Skeletal muscle tissue (tissue), 4 donors: ENCODE results near the gene RAPSN. TPM values are rescaled to one million over a fixed set of nuclear protein-coding genes. Genes with fewer than 3 reads are reported as not detected.

ENCODE experiments used
- H3K27ac ChIP-seq: one replicate; pipeline ENCODE4 v1.7.0; 2013; ENCODE audit warnings: mild to moderate bottlenecking, low read depth, low read length, inconsistent platforms
- H3K27me3 ChIP-seq, 3 donors: one replicate each; pipeline ENCODE4 v1.7.0; 2013; ENCODE audit warnings: low read length in 3 of 3; ENCODE audit not compliant: control insufficient read depth in 3 of 3, insufficient read depth in 3 of 3
- H3K36me3 ChIP-seq, 3 donors: one replicate each; pipeline ENCODE4 v1.7.0; 2013; ENCODE audit warnings: low read length in 3 of 3; ENCODE audit not compliant: control insufficient read depth in 3 of 3, insufficient read depth in 3 of 3
- H3K4me1 ChIP-seq, 3 donors: one replicate each; pipeline ENCODE4 v1.7.0; 2013; ENCODE audit warnings: low read length in 3 of 3, mild to moderate bottlenecking in 3 of 3; ENCODE audit not compliant: control insufficient read depth in 3 of 3, insufficient read depth in 3 of 3
- H3K4me3 ChIP-seq, 3 donors: one replicate each; pipeline ENCODE4 v1.7.0; 2013; ENCODE audit warnings: low read length in 3 of 3
- H3K9ac ChIP-seq, 3 donors: one replicate each; pipeline ENCODE4 v1.7.0; 2013; ENCODE audit warnings: low read length in 3 of 3, mild to moderate bottlenecking in 3 of 3, moderate library complexity in 2 of 3, low read depth in 1 of 3
- H3K9me3 ChIP-seq, 3 donors: one replicate each; pipeline ENCODE4 v1.7.0; 2013; ENCODE audit warnings: low read length in 3 of 3; ENCODE audit not compliant: control insufficient read depth in 3 of 3
- total RNA-seq: library from RNA; depleted of rRNA; stranded (reverse); fragments of >200 nt; gene quantifications from one replicate; pipeline ENCODE4 v1.2.3, GENCODE V29; 2014
- donor health status: Osteomylitis.

RAPSN gene
- total RNA-seq, 1 donor from 2014 or later, result 44.9 TPM

GRCh38 chr11:47411884-47412746 lies 36.8 kb downstream of the RAPSN start:
- Histone ChIP-seq H3K36me3 (peaks cover 21 to 33% (median 24%) of the 10 kb centered on the region in 3 donors), H3K4me1 (peaks cover 49 to 67% (median 61%) of the 10 kb centered on the region in 3 donors), H3K9ac (no peak overlapping the region), H3K27ac (no peak overlapping the region), H3K9me3 (no peaks in the 10 kb centered on the region), H3K27me3 (no peaks in the 10 kb centered on the region), H3K4me3 (no peak overlapping the region)

GRCh38 chr11:47410370-47411264 lies 38.3 kb downstream of the RAPSN start:
- Histone ChIP-seq H3K27me3 (no peaks in the 10 kb centered on the region), H3K9ac (peak overlapping the region; percentile 57 to 93 (median 93)), H3K4me1 (peaks cover 42 to 57% (median 52%) of the 10 kb centered on the region in 3 donors), H3K9me3 (no peaks in the 10 kb centered on the region), H3K4me3 (no peak overlapping the region), H3K36me3 (peaks cover 21 to 33% (median 24%) of the 10 kb centered on the region in 3 donors), H3K27ac (no peak overlapping the region)

- no peaks in the 10 kb centered on the region for H3K27me3 ChIP-seq
- peaks cover 34 to 47% (median 43%) of the 10 kb centered on the region in 3 donors for H3K4me1 ChIP-seq
- H3K27ac ChIP-seq, result peak overlapping the region; percentile 88
- H3K36me3 ChIP-seq, result peaks cover 14 to 27% (median 20%) of the 10 kb centered on the region in 3 donors
- H3K4me3 ChIP-seq, result peak overlapping the region; percentile 86 to 96 (median 89)
- H3K9ac ChIP-seq, result peak overlapping the region; percentile 75 to 93 (median 93)
- no peaks in the 10 kb centered on the region for H3K9me3 ChIP-seq
These were observed 39.2 kb downstream of the RAPSN start for GRCh38 chr11:47409440-47410369.

GRCh38 chr11:47408598-47409439 lies 40.1 kb downstream of the RAPSN start:
- Histone ChIP-seq H3K9ac (peak overlapping the region; percentile 75 to 93 (median 93)), H3K27me3 (no peaks in the 10 kb centered on the region), H3K4me3 (peak overlapping the region; percentile 86 to 96 (median 89)), H3K27ac (peak overlapping the region; percentile 88), H3K36me3 (peaks cover 10 to 22% (median 12%) of the 10 kb centered on the region in 3 donors), H3K9me3 (no peaks in the 10 kb centered on the region), H3K4me1 (peaks cover 27 to 39% (median 35%) of the 10 kb centered on the region in 3 donors)

GRCh38 chr11:47407746-47408590 lies 41.0 kb downstream of the RAPSN start, which contains the start of gene SLC39A13:
TSS of gene SLC39A13 (plus strand) at chr11:47408590. CDS start at chr11:47410095, 1,505 bp downstream.
- Histone ChIP-seq H3K4me1 (peaks cover 27 to 33% (median 30%) of the 10 kb centered on the region in 3 donors), H3K27me3 (no peaks in the 10 kb centered on the region), H3K4me3 (peak within 1 kb of the TSS; percentile 89 to 96 (median 89)), H3K36me3 (peaks cover 4 to 17% (median 7%) of the 10 kb centered on the region in 3 donors), H3K27ac (peak within 1 kb of the TSS; percentile 88), H3K9me3 (no peaks in the 10 kb centered on the region), H3K9ac (peak within 1 kb of the TSS; percentile 88 to 93 (median 93))

- Histone ChIP-seq H3K36me3 (peaks cover 4 to 13% (median 7%) of the 10 kb centered on the region in 3 donors), H3K27me3 (no peaks in the 10 kb centered on the region), H3K9me3 (no peaks in the 10 kb centered on the region), H3K4me3 (peak overlapping the region; percentile 76 to 89 (median 78)), H3K9ac (peak overlapping the region; percentile 85 to 88 (median 86)), H3K27ac (peak overlapping the region; percentile 88), H3K4me1 (peaks cover 27 to 33% (median 30%) of the 10 kb centered on the region in 3 donors)
These were observed 41.8 kb downstream of the RAPSN start for GRCh38 chr11:47406896-47407745.

GRCh38 chr11:47403571-47403970 lies 45.4 kb downstream of the RAPSN start:
- Histone ChIP-seq H3K4me3 (no peak overlapping the region), H3K36me3 (no peaks in the 10 kb centered on the region), H3K27ac (no peak overlapping the region), H3K4me1 (peaks cover 19 to 28% (median 24%) of the 10 kb centered on the region in 3 donors), H3K9me3 (no peaks in the 10 kb centered on the region), H3K27me3 (no peaks in the 10 kb centered on the region), H3K9ac (peak overlapping the region in 1 of 3 donors; percentile 25)
